A549 (cell line): Measurements from ENCODE around the gene OVAAL. TPM values are rescaled to one million over a fixed set of nuclear protein-coding genes. Genes with fewer than 3 reads are reported as not detected.
A peak's percentile ranks its signal among the peaks of the same experiment; 100 is the strongest.

Source experiments
- ATAC-seq, 2 experiments: fragments of 200-7000 bp in 1 of 2; fragments of >200 bp in 1 of 2; cut with Nextera tagmentation in 1 of 2; cut with Tn5 transposase in 1 of 2; 3 replicates each; pipeline versions ENCODE4 v1.8.0 to v1.9.1; 2018 to 2020; ENCODE audit warnings: mild to moderate bottlenecking in 1 of 2, moderate library complexity in 1 of 2
- CTCF ChIA-PET: fragments of 300-600 bp; sonication (Branson Sonifier 250); formaldehyde crosslinking; extraction: SDS; loops from one replicate; lab custom pipeline; 2021; ENCODE audit warnings: antibody characterized with exemption, inconsistent platforms; lab: Yijun Ruan, JAX
- POLR2A ChIA-PET: fragments of 350-600 bp; formaldehyde crosslinking; extraction: SDS; loops from one replicate; lab custom pipeline; 2021; ENCODE audit warnings: antibody characterized with exemption, inconsistent platforms; lab: Yijun Ruan, JAX
- DNase-seq, 2 experiments: peaks; one replicate each; pipeline versions ENCODE4 v3.0.0 to v3.0.0-alpha.2; 2011 to 2016; ENCODE audit warnings: low read depth in 1 of 2, low spot score in 1 of 2
- FAIRE-seq: peaks from 2 replicates; lab custom pipeline; 2011; peaks lifted over from hg19 to GRCh38; lab: Jason Lieb, UNC
- H3K27ac ChIP-seq, 2 experiments: fragments of >200 bp; sonication (Bioruptor Twin); formaldehyde crosslinking; 3 replicates each; pipeline ENCODE4 v1.5.1; 2016 to 2017
- H3K4me1 ChIP-seq: fragments of >200 bp; sonication (Bioruptor Twin); formaldehyde crosslinking; 3 replicates; pipeline ENCODE4 v1.6.1; 2016
- H3K4me2 ChIP-seq: fragments of >200 bp; sonication (Bioruptor Twin); formaldehyde crosslinking; 3 replicates; pipeline ENCODE4 v1.6.1; 2016
- H3K4me3 ChIP-seq: fragments of >200 bp; sonication (Bioruptor Twin); formaldehyde crosslinking; 3 replicates; pipeline ENCODE4 v1.5.1; 2016
- H3K9me3 ChIP-seq: fragments of >200 bp; sonication (Bioruptor Twin); formaldehyde crosslinking; 3 replicates; pipeline ENCODE4 v1.6.1; 2016
- BCL3 ChIP-seq: fragments of >200 bp; sonication (Bioruptor Twin); formaldehyde crosslinking; IDR thresholded peaks from 3 replicates; pipeline ENCODE4 v1.6.1; 2016
- BHLHE40 ChIP-seq: IDR thresholded peaks from 2 replicates; pipeline ENCODE4 v1.6.1; 2012; ENCODE audit warnings: low read depth, low read length, inconsistent platforms
- CBX8 ChIP-seq: fragments of 200-600 bp; sonication (generic); IDR thresholded peaks from 2 replicates; pipeline ENCODE4 v1.6.1; 2016
- CHD4 ChIP-seq: fragments of 200-600 bp; sonication (generic); IDR thresholded peaks from 2 replicates; pipeline ENCODE4 v1.6.1; 2016; ENCODE audit warnings: antibody characterized with exemption, mild to moderate bottlenecking, borderline replicate concordance
- E2F6 ChIP-seq: IDR thresholded peaks from 2 replicates; pipeline ENCODE4 v1.6.1; 2012; ENCODE audit warnings: low read depth, borderline replicate concordance
- EHMT2 ChIP-seq: fragments of 200-600 bp; sonication (generic); IDR thresholded peaks from 2 replicates; pipeline ENCODE4 v1.6.1; 2016; ENCODE audit warnings: antibody characterized with exemption, low read depth, mild to moderate bottlenecking, moderate library complexity
- ELK1 ChIP-seq: fragments of 150-350 bp; IDR thresholded peaks from 2 replicates; pipeline ENCODE4 v1.6.1; 2014; ENCODE audit warnings: low read depth, mild to moderate bottlenecking, low read length
- ESRRA ChIP-seq: fragments of 150-350 bp; IDR thresholded peaks from 2 replicates; pipeline ENCODE4 v1.6.1; 2014; ENCODE audit warnings: mild to moderate bottlenecking, low read length, borderline replicate concordance
- FOSL2 ChIP-seq, 2 experiments: fragments of 450-650 bp in 1 of 2; fragments of >200 bp in 1 of 2; sonication (Bioruptor Twin) in 1 of 2; formaldehyde crosslinking; IDR thresholded peaks; 2 replicates each; pipeline versions ENCODE4 v1.5.0 to v1.6.1; 2016 to 2020; ENCODE audit warnings: mild to moderate bottlenecking in 1 of 2, moderate library complexity in 1 of 2
- FOXS1 ChIP-seq: fragments of 250-450 bp; sonication (Bioruptor Pico); IDR thresholded peaks from 2 replicates; pipeline ENCODE4 v1.5.0; 2020; ENCODE audit warnings: mild to moderate bottlenecking, moderate library complexity
- HDAC2 ChIP-seq: fragments of 200-600 bp; sonication (generic); IDR thresholded peaks from 2 replicates; pipeline ENCODE4 v1.6.1; 2016
- HES2 ChIP-seq: fragments of >200 bp; sonication (Bioruptor Twin); formaldehyde crosslinking; IDR thresholded peaks from 2 replicates; pipeline ENCODE4 v1.6.1; 2016
- HMGXB4 ChIP-seq: fragments of 250-450 bp; sonication (Bioruptor Pico); IDR thresholded peaks from 2 replicates; pipeline ENCODE4 v1.5.0; 2021; ENCODE audit warnings: mild to moderate bottlenecking, moderate library complexity, borderline replicate concordance
- HOXB13 ChIP-seq: fragments of 250-450 bp; sonication (Bioruptor Pico); IDR thresholded peaks from 2 replicates; pipeline ENCODE4 v1.5.0; 2020; ENCODE audit warnings: low read depth, mild to moderate bottlenecking, moderate library complexity
- HOXB5 ChIP-seq: fragments of 250-450 bp; sonication (Bioruptor Pico); IDR thresholded peaks from 2 replicates; pipeline ENCODE4 v1.5.0; 2020; ENCODE audit warnings: mild to moderate bottlenecking, moderate library complexity
- KDM5A ChIP-seq: fragments of 200-600 bp; sonication (generic); IDR thresholded peaks from 2 replicates; pipeline ENCODE4 v1.6.1; 2016; ENCODE audit warnings: antibody characterized with exemption, mild to moderate bottlenecking
- MAFK ChIP-seq: fragments of 450-650 bp; IDR thresholded peaks from 2 replicates; pipeline ENCODE4 v1.6.1; 2014; ENCODE audit not compliant: partially characterized antibody
- MAX ChIP-seq: IDR thresholded peaks from 2 replicates; pipeline ENCODE4 v1.6.1; 2012
- MYC ChIP-seq: IDR thresholded peaks from 2 replicates; pipeline ENCODE4 v1.6.1; 2012; ENCODE audit warnings: mild to moderate bottlenecking, inconsistent platforms, low read length, improper control_type of control experiment, borderline replicate concordance
- NFE2L2 ChIP-seq: fragments of 150-350 bp; conservative IDR thresholded peaks from 2 replicates; pipeline ENCODE4 v1.6.1; 2014; ENCODE audit warnings: low read length
- PBX3 ChIP-seq: IDR thresholded peaks from 2 replicates; pipeline ENCODE4 v1.6.1; 2012
- PHF8 ChIP-seq: fragments of 200-600 bp; sonication (generic); IDR thresholded peaks from 2 replicates; pipeline ENCODE4 v1.6.1; 2016; ENCODE audit warnings: low read depth, mild to moderate bottlenecking, antibody characterized with exemption, moderate library complexity, borderline replicate concordance
- RAD21 ChIP-seq, 2 experiments: fragments of >200 bp in 1 of 2; sonication (Bioruptor Twin) in 1 of 2; formaldehyde crosslinking in 1 of 2; IDR thresholded peaks in 1 of 2; conservative IDR thresholded peaks in 1 of 2; 2 replicates in 1 of 2; 3 replicates in 1 of 2; pipeline ENCODE4 v1.6.1; 2012 to 2018; ENCODE audit warnings: inconsistent platforms in 1 of 2
- RCOR1 ChIP-seq: fragments of 150-350 bp; IDR thresholded peaks from 2 replicates; pipeline ENCODE4 v1.6.1; 2014; ENCODE audit warnings: antibody characterized with exemption, low read length, low read depth
- ZNF302 ChIP-seq: fragments of 250-450 bp; sonication (Bioruptor Pico); IDR thresholded peaks from 2 replicates; pipeline ENCODE4 v1.9.0; 2021; ENCODE audit warnings: inconsistent platforms, mild to moderate bottlenecking, moderate library complexity
- WGBS: methylation state at CpG from one replicate; pipeline ENCODE4 v1.1.6; 2017; ENCODE audit errors: missing lambda C conversion rate; 5-methylcytosine and 5-hydroxymethylcytosine counted together
- polyA plus RNA-seq, 4 experiments: library from polyadenylated mRNA; depleted of rRNA in 3 of 4; stranded (reverse); fragments of >200 nt; fragmentation: RNase III in 1 of 4; extraction: RNeasy Plus Mini Kit Qiagen cat#74134 plus additional on column Dnase treatment in 1 of 4; gene quantifications; 2 replicates in 3 of 4; 3 replicates in 1 of 4; pipeline ENCODE4 v1.2.3, GENCODE V29; 2011 to 2017

Gene OVAAL
- polyA plus RNA-seq, 2 of the 4 experiments (the other 2 are of a cell fraction): 0.08 TPM; not detected in 1

GRCh38 chr1:180590889-180591288, 32.1 kb downstream of the OVAAL start:
- H3K4me3 ChIP-seq: no peak overlapping the region
- FAIRE-seq: no peak
- H3K27ac ChIP-seq: peak overlapping the region in 1 of 2 experiments; percentile 0; a peak in 2 of 6 replicates
- TF ChIP-seq MAFK: peak; percentile 41
- no peak for TF ChIP-seq PHF8
- TF ChIP-seq, all 56 proteins: peak for 1
- DNase-seq (no peak), ATAC-seq (no peak)
- POLR2A ChIA-PET: no interaction called here
- CTCF ChIA-PET: interaction anchor here (0.9 kb wide), 1 partner anchor 9 kb away, joined by 5 read pairs; no protein-coding TSS in a partner anchor
- 87% methylated on average over 2 of the region's 2 CpGs for WGBS
- no peak overlapping the region for H3K4me2 ChIP-seq
- peaks cover 9% of the 10 kb centered on the region; the same call in 2 of the 3 replicates for H3K9me3 ChIP-seq
- H3K4me1 ChIP-seq: peaks cover 34% of the 10 kb centered on the region

GRCh38 chr1:180593382-180593781, 34.6 kb downstream of the OVAAL start:
- H3K4me3 ChIP-seq: no peak overlapping the region
- ChIA-PET POLR2A (no interaction called here), CTCF (interaction anchor here (1.0 kb wide), 1 partner anchor 290 kb away, joined by 3 read pairs; no protein-coding TSS in a partner anchor)
- FAIRE-seq (no peak), ATAC-seq (no peak), DNase-seq (no peak)
- H3K4me2 ChIP-seq: no peak overlapping the region
- WGBS: 84% methylated on average over 3 of the region's 3 CpGs
- peaks cover 3% of the 10 kb centered on the region; the same call in 2 of the 3 replicates for H3K9me3 ChIP-seq
- peak overlapping the region; percentile 6 to 40; a peak in 3 of 6 replicates for H3K27ac ChIP-seq
- TF ChIP-seq RAD21 (conservative IDR thresholded peaks at IDR 0.05 in 1 of 2, IDR thresholded peaks at IDR 0.05 in 1 of 2): no peak
- no peak for TF ChIP-seq PHF8
- no peak for TF ChIP-seq EHMT2
- no peak for TF ChIP-seq HES2
- no peak for TF ChIP-seq HOXB13 (CRISPR knock-in tag)
- no peak for TF ChIP-seq NFE2L2
- no peak for TF ChIP-seq MAFK
- no peak for TF ChIP-seq ZNF302
- no peak for TF ChIP-seq CHD4
- TF ChIP-seq HDAC2: no peak
- TF ChIP-seq MYC: no peak
- no peak for TF ChIP-seq KDM5A
- peaks cover 32% of the 10 kb centered on the region for H3K4me1 ChIP-seq

- Histone ChIP-seq H3K27ac (peak overlapping the region; percentile 1 to 59; a peak in 4 of 6 replicates), H3K4me1 (peaks cover 39% of the 10 kb centered on the region), H3K4me3 (no peak overlapping the region), H3K4me2 (peak overlapping the region; percentile 16; the same call in 2 of the 3 replicates), H3K9me3 (no peaks in the 10 kb centered on the region)
- ATAC-seq (no peak), FAIRE-seq (no peak), DNase-seq (peak in 1 of 2 experiments; percentile 31)
- ChIA-PET CTCF (interaction anchor here (1.4 to 1.5 kb wide), 2 partner anchors 9 to 37 kb away, joined by 4 read pairs; no protein-coding TSS in a partner anchor), POLR2A (no interaction called here)
- TF ChIP-seq MYC (no peak), PBX3 (no peak), HMGXB4 (no peak), EHMT2 (no peak), FOXS1 (CRISPR knock-in tag) (no peak), RCOR1 (no peak), KDM5A (no peak), E2F6 (no peak), HOXB5 (CRISPR knock-in tag) (no peak), BHLHE40 (no peak), PHF8 (no peak), MAX (no peak), CBX8 (no peak), ELK1 (no peak), FOSL2 (IDR thresholded peaks at IDR 0.05) (no peak), FOSL2 (CRISPR knock-in tag; IDR thresholded peaks at IDR 0.05) (no peak), ESRRA (no peak), BCL3 (no peak)
- 86% methylated on average over 6 of the region's 6 CpGs for WGBS
Measured at GRCh38 chr1:180594723-180595122, 36.0 kb downstream of the OVAAL start.
